Choroid plexus epithelial cell (primary cell): ENCODE results near the gene ANGEL1.

Experiments used
- DNase-seq: peaks from one replicate; pipeline ENCODE4 v3.0.0-alpha.2; 2010; ENCODE audit warnings: low read depth
- H3K4me3 ChIP-seq: 2 replicates; pipeline ENCODE4 v1.5.1; 2011; ENCODE audit warnings: low read depth, mild to moderate bottlenecking, control low read depth, low read length, moderate library complexity
- TF ChIP-seq, protein P1 (sequence below): conservative IDR thresholded peaks from 2 replicates; pipeline ENCODE4 v1.5.1; 2011; ENCODE audit warnings: low read depth, mild to moderate bottlenecking, control low read depth, inconsistent platforms, low read length, moderate library complexity

The ANGEL1 gene, protein sequence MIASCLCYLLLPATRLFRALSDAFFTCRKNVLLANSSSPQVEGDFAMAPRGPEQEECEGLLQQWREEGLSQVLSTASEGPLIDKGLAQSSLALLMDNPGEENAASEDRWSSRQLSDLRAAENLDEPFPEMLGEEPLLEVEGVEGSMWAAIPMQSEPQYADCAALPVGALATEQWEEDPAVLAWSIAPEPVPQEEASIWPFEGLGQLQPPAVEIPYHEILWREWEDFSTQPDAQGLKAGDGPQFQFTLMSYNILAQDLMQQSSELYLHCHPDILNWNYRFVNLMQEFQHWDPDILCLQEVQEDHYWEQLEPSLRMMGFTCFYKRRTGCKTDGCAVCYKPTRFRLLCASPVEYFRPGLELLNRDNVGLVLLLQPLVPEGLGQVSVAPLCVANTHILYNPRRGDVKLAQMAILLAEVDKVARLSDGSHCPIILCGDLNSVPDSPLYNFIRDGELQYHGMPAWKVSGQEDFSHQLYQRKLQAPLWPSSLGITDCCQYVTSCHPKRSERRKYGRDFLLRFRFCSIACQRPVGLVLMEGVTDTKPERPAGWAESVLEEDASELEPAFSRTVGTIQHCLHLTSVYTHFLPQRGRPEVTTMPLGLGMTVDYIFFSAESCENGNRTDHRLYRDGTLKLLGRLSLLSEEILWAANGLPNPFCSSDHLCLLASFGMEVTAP

DNA sequence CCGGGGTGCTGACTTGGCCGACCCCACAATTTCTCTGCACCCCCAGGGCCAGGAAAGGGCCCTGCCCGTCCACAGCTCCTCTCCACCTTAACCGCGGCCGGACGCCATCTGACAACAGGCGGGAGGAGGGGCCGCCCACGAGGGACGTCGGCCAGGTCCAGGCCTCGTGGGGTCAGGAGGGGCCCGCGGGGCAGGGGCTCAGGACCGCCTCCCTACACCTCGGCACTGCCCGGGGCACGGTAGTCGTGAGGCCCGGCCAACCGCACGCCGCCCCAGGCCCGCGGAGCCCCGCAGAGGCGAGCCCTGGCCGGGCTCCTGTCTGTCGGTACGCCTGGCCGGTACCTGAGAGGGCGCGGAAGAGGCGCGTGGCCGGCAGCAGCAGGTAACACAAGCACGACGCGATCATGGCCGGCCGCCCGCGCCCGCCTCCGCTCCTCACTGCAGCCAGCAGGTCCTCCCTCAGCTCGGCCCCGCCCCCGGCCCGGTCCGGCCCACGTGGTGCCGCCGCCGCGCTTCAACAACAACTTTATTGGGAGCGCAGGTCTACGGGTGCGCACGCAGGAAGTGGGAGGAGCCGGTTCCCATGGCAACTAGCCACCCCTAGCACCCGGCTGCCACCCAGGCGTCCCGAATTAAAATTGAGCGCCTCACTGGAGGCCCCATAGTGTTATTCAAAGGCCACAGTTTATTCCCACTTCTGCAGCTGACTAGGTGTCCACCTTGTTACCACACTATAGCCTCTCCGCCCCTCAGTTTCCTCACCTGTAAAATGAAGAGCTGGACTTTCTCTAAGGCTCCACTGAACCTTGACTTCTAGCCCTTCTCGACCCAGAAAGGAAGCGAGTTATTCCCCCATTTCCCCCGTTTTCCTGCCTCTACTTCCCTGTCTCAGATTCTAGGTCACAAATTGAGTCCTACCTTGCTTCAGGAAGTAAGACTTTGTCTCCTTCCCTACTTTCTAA, at the start of gene ANGEL1:
Gene ANGEL1, minus strand, starts transcription at position 461 of the 962 bp plus-strand sequence. Its CDS starts 55 bp downstream, at position 406.
- H3K4me3 ChIP-seq = peak within 1 kb of the TSS; percentile 83
- TF ChIP-seq, protein P1, sequence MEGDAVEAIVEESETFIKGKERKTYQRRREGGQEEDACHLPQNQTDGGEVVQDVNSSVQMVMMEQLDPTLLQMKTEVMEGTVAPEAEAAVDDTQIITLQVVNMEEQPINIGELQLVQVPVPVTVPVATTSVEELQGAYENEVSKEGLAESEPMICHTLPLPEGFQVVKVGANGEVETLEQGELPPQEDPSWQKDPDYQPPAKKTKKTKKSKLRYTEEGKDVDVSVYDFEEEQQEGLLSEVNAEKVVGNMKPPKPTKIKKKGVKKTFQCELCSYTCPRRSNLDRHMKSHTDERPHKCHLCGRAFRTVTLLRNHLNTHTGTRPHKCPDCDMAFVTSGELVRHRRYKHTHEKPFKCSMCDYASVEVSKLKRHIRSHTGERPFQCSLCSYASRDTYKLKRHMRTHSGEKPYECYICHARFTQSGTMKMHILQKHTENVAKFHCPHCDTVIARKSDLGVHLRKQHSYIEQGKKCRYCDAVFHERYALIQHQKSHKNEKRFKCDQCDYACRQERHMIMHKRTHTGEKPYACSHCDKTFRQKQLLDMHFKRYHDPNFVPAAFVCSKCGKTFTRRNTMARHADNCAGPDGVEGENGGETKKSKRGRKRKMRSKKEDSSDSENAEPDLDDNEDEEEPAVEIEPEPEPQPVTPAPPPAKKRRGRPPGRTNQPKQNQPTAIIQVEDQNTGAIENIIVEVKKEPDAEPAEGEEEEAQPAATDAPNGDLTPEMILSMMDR = no peak
- peak; percentile 97 for DNase-seq

DNA sequence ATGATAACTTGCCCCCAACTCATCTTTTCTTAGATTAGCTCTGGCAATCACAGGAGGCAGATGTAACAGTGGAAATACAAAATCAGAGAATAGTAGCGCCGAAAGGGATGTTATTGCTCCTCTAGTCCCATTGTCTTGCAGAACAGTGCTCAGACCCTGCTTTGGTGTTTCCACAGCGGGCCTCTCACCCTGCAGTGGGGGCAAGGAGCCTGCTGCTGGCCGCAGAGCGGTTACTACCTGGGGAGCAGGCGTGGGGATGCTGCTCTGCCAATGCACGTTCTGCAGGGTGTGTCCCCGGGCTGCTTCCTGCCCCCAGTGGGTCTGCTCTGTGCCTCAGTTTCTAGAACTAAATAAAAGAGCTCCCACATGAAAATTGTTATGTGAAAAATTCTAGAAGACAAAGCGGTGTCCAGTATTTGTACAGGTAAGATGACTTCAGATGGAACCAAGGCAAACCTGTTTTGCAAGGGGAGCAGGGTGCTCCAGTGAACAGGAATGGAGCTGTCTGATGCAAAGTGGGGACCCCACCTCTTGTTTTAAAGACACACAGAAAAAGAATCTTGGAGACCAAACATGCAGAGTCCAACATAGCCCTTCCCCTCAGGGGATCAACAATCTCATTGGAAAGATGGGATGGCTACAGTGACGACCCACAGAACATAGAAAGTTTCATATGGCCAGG, 49.0 kb upstream of the ANGEL1 start:
- H3K4me3 ChIP-seq = no peak overlapping the region
- TF ChIP-seq, protein P1 = no peak
- no peak for DNase-seq

GRCh38 chr14:76856769-76857168, 44.1 kb upstream of the ANGEL1 start:
- H3K4me3 ChIP-seq = no peak overlapping the region
- no peak for DNase-seq
- TF ChIP-seq, protein P1 = no peak

GRCh38 chr14:76855066-76855465, 42.4 kb upstream of the ANGEL1 start:
- no peak for DNase-seq
- H3K4me3 ChIP-seq = no peak overlapping the region
- TF ChIP-seq, protein P1 = no peak

GRCh38 chr14:76848879-76849278, 36.2 kb upstream of the ANGEL1 start:
- no peak for DNase-seq
- H3K4me3 ChIP-seq = no peak overlapping the region
- TF ChIP-seq, protein P1 = no peak

DNA sequence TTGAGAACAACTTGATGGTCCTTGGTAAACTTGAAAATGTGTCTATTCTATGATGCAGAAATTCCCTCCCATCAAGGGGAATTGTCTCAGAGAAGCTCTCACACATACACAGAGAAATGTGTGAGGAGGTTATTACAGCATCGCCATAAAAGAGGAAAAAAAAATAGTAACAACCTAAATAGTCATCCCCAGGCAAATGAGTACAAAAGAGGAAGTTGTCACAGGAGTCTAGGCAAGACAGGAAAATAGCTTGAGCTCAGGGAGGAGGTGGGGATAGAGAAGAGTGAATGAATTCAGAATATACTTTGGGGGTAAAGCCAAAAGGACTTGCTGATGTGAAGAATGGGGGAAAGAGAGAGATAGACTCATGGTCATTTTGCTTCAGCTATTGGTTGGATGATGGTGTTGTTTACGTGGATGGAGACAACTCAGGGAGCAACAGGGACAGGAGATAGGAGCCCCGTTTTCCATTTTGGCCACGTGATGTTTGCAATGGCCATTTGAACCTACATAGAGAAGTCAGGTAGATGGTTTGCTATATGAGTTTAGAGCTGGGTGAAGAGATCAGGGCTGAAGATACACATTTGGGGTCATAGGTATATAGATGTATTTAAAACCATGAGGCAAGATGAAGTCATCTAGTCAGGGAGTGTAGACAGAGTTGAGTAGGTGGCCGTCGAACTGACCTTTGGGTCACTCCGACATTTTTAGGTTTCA, 33.8 kb upstream of the ANGEL1 start:
- no peak for DNase-seq
- TF ChIP-seq, protein P1 = no peak
- no peak overlapping the region for H3K4me3 ChIP-seq
